HG03521 (cell line): ENCODE data around the gene PUS1.

Experiments
- ATAC-seq: cut with Tn5 transposase; IDR thresholded peaks from one replicate; pipeline ENCODE4 v1.9.1; 2021; ENCODE audit warnings: mild to moderate bottlenecking, moderate library complexity; ENCODE audit not compliant: unreplicated experiment

PUS1 gene

DNA sequence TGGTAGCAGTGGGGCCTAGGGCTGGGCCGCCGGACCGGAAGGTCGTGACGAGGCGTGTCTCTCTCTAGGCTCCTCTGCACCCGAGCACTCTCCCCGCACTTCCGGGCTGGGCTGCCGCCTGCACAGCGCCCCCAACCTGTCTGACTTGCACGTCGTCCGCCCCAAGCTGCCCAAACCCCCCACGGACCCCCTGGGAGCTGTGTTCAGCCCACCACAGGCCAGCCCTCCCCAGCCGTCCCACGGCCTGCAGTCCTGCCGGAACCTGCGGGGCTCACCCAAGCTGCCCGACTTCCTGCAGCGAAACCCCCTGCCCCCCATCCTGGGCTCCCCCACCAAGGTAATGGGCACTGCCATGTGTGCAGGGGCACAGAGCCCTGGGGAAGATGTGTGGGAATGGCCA lies 13.3 kb upstream of the PUS1 start:
- ATAC-seq, result no peak

DNA sequence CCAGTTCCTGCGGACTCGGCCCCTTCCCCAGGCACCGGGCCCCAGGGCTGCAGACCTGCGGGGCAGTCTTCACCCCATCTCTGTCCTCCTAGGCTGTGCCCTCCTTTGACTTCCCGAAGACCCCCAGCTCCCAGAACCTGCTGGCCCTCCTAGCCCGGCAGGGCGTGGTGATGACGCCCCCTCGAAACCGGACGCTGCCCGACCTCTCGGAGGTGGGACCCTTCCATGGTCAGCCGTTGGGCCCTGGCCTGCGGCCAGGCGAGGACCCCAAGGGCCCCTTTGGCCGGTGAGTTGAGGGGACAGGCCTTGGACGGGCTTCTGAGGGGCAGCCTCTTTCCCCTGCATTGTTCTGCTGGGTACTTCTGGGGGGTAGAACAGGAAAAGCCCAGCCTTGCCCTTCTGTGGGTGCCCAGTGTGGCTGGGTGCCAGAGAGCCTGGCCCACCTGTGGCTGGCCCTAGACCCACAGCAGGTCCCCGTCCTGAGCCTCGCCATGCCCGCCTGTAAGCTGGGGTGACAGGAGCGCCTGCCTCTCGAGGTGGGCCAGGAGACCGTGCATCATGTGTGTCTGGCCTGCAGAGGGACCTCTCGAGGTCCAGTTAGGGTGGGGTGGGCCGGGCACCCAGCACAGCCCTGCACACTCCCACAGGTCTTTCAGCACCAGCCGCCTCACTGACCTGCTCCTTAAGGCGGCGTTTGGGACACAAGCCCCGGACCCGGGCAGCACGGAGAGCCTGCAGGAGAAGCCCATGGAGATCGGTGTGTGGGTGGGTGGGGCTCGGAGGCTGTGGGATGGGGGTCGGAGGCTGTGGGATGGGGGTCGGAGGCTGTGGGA lies 12.6 kb upstream of the PUS1 start:
- no peak for ATAC-seq

DNA sequence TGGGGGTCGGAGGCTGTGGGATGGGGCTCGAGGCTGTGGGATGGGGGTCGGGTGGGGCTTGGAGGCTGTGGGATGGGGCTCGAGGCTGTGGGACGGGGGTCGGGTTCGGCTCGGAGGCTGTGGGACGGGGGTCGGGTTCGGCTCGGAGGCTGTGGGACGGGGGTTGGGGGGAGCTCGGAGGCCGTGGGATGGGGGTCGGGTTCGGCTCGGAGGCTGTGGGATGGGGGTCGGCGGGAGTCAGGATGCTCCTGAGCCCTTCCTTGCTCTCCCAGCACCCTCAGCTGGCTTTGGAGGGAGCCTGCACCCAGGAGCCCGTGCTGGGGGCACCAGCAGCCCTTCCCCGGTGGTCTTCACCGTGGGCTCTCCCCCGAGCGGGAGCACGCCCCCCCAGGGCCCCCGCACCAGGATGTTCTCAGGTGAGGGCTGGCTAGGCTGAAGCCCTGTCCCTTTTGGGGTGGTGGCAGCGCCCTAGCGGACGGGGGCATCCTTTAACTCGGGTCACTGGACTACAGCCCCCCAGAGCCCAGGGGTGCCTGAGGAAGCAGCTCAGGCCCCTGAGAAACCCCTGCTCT lies 11.9 kb upstream of the PUS1 start:
- no peak for ATAC-seq

DNA sequence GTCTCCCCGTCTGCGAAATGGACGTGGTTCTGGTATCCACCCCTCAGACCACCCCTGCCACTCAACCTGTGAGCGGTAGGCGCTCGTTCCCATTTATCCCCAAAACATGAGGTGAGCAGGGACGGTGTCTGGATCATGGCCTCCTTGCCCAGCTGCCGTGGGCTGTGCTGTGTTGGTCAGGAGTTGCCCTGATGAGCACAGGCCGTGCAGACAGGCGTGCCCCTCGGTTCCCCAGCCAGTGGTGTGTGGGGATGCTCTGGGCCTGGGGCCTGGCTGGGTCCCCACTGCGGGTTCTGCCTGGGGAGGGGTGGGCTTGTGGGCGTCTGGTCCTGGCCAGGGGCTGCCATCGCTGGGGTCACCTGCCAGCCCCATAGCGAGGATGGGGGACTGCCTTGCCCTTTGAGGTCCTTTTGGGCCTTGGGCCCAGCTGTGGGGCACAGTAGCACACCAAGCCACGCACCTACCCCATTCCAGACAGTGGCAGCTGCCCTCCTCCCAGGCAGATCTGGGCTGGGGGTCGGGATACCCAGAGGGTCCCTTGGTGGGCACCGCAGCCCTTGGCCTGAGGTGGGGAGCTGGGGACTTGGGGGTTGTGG lies 11.3 kb upstream of the PUS1 start:
- ATAC-seq, result no peak

DNA sequence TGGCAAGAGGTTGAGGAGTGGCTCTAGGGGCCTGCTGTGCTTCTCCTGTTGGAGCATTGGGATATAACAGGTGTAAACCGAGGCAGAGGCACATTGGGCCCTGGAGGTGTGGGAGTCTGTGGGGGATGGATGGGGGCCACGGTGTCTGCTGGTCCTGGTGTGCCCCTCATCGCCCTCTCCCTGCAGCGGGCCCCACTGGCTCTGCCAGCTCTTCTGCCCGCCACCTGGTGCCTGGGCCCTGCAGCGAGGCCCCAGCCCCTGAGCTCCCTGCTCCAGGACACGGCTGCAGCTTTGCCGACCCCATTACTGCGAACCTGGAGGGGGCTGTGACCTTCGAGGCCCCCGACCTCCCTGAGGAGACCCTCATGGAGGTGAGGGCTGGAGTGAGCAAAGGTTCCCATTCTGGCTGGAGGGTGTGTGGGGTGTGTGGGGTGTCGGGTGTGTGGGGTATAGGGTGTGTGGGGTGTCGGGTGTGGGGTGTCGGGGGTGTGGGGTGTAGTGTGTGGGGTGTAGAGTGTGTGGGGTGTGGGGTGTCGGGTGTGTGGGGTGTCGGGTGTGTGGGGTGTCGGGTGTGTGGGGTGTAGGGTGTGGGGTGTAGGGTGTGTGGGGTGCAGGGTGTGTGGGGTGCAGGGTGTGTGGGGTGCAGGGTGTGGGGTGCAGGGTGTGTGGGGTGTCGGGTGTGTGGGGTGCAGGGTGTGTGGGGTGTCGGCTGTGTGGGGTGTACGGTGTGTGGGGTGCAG lies 10.6 kb upstream of the PUS1 start:
- no peak for ATAC-seq

DNA sequence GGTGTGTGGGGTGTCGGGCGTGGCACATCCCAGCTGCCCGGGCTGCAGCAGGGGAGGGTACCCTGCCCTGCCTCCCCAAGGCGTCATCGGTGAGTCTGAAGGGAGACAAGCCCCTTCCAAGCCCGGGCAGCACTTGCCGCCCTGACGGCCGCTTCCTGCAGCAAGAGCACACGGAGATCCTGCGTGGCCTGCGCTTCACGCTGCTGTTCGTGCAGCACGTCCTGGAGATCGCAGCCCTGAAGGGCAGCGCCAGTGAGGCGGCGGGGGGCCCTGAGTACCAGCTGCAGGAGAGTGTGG lies 10.1 kb upstream of the PUS1 start:
- no peak for ATAC-seq

DNA sequence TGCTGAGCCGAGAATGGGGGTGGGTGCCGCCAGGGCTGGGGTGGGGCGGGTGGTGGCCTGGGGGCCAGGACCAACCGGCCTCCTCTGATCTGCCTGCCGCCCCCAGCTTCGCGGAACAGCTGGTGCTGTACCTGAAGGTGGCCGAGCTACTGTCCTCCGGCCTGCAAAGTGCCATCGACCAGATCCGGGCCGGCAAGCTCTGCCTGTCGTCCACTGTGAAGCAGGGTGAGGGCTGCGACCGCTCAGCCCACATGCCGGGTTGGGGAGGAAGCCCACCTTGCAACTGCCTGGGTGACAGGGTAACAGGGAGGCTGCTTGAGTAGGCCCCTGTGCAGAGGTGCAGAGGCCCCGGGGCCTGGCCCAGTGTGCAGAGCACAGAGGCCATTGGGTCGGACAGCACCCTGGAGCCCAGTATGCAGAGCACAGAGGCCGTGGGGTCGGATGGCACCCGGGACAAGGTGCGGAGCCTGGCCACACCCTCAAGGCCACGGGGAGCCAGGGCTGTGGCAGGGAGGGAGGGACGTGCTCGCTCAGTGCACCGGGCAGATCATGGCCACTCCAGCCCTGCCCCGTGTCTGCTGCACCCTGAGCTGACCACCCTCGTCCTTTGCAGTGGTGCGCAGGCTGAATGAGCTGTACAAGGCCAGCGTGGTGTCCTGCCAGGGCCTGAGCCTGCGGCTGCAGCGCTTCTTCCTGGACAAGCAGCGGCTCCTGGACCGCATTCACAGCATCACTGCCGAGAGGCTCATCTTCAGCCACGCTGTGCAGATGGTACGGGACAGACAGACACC lies 9.5 kb upstream of the PUS1 start:
- ATAC-seq, result no peak

DNA sequence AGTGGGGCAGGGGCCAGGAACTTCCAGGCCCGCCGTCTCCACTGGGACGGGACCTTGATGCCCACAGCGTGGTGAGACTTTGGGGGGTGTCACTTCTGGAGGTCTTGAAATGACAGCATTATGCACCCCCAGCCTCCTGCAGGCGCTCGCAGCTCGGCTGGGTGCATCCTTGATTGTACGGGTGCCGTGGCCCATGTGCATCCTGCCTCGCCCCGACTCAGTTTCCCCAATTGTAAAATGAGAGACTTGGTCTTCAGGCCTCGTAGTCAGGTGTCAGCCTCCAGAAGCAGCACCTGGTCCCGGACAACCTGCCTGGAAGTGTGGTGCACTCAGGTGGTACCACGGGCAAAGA lies 8.9 kb upstream of the PUS1 start:
- no peak for ATAC-seq

DNA sequence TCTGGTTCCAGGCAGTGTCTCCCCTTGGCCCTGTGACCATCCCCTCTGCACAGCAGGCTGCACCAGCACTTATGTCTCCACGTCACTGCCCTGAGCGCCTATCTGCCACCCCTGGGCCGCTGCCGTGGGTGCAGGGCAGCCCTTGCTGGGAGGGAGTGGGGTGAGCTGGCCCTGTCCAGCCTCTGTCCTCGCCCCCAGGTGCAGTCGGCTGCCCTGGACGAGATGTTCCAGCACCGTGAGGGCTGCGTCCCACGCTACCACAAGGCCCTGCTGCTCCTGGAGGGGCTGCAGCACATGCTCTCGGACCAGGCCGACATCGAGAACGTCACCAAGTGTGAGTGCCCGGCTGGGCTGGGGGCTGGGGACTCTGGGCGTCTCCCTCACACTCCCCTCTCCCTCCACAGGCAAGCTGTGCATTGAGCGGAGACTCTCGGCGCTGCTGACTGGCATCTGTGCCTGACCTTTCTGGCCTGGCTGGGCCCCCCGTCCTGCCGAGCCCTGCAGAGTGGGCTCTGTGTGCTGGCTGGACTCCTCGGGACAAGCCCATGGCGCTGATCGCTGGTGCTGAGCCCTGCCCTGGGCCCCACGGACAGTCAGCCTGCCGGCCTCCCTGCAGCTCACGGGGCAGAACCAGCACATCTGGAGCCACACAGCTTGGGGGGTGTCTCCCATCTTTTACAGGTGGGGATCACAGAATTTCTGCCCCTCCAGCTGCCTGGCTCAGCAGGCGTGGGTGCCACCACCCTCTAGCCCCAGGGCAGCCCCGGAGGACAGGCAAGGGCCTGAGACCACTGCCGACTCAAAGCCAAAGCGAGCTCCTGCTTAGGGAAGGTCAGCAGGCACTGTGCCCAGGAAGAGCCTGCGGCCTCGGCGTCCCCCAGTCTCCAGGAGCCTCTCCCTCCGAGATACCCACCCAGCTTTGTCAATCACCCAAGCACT lies 7.9 kb upstream of the PUS1 start:
- ATAC-seq, result no peak

DNA sequence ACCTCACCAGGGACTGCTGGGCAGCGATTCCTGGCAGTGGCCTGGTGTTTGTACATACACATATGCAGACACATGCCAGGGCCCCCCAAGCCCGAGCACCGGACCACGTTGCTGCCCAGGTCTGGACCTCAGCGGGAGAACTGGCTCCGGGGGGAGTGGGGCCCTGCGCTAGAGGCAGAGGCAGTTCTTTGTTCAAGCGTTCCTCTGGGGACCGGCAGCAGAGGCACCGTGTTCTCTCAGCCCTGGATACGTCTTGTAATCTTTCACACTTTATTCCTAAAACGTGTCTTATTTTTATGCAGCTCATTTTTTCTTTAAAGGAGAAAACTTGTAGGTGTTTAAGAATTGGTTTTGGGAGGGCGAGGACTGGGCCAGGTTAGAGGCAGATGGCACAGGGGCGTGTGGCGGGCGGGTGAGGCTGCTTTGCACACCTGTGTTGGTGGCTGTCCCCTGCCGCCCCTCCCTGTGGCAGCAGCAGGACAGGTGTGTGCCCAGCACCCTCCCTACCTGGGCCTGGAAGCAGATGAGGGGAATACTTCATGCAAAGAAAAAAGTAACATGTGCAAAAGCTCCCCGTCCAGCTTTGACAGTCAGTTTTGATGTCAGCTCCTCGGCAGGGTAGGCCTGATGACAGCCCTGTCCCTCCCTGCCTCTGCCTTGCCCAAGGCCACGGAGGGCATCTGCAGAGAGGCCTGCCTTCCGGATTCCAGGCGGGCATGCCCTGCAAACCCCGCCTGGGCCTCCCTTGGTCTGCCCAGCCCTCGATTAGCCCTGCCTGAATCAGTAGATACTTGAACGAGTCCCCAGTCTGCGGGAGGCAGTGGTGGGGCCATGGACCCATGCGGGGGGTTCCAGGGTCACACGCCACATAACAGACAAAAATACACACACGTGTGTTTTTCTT lies 7.0 kb upstream of the PUS1 start:
- ATAC-seq, result no peak

DNA sequence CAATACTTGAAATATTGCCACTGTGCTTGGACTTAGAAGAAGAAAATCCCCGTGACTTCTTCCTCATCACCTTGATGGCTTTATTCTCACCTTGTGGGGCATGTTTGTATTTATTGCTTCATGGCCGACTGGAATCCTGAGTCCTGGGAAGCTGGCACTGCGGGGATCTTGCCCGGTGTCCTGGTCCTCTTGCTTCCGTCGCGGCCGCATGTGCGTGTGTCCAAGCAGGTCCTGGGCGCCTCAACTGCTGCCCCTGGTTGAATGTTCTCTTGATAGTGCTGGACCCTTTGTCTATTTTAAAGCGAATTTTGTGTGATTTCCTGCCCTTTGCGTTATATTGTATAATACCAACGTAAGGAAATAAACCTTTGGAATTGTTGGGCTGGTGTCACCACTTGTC lies 6.3 kb upstream of the PUS1 start:
- ATAC-seq, result no peak

DNA sequence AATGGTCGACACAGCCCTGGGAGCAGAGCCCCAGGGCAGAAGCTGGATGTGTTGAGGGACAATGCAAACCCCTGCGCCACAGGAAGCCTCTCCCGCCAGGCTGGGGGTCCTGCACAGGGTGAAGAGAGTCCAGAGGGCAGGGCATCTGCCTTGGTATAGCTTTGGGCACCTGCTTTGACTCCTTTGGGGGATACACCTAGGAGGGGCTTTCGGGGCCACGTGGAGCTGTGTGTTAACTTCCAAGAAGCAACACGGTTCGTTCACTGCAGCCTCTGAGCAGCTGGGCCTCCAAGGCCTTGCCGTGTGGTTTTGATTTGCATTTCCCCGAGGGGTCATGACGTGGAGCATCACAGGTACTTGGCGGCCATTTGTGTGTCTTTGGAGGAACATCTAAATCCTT lies 5.8 kb upstream of the PUS1 start:
- ATAC-seq, result peak; percentile 65

DNA sequence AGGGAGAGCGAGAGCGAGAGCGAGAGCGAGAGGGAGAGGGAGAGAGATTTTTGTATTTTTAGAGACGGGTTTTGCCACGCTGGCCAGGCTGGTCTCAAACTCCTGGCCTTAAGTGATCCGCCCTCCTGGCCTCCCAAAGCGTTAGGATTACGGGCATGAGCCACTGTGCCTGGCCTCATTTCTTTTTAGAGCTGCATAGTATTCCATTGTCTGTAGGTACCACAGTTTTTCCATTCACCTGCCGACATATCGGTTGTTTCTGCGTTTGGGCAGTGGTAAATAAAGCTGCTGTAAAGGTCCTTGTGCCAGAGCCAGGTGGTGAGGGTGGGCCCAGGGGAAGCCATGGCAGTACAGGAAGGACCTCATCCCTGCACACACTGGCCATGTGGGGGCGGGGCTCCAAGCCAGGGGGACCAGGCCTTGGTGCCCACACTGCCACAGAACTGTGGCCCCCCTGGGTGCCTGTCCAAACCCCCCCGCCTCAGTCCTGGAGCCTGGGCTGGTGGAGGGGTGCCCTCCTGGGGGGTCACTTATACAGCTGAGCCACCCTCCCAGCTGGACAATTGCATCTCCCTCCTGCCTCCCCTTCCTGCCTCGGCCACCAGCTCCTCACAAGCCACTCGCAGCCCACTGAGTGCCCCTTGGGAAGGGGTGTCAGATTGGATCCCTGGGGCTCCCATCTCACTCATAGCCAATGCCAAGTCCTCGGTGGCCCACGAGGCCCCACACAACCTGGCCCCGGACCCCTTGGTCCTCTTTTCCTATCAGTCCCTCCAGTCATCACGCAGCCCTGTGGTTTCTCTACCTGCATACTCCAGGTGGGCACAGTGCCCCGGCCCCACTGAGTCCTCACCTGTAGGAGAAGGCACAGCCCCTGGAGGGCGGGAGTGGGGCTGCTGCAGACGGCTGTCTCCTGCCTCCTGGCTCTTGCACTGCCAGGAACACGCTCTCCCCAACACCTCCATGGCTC lies 1.7 kb upstream of the PUS1 start:
- ATAC-seq, result no peak

DNA sequence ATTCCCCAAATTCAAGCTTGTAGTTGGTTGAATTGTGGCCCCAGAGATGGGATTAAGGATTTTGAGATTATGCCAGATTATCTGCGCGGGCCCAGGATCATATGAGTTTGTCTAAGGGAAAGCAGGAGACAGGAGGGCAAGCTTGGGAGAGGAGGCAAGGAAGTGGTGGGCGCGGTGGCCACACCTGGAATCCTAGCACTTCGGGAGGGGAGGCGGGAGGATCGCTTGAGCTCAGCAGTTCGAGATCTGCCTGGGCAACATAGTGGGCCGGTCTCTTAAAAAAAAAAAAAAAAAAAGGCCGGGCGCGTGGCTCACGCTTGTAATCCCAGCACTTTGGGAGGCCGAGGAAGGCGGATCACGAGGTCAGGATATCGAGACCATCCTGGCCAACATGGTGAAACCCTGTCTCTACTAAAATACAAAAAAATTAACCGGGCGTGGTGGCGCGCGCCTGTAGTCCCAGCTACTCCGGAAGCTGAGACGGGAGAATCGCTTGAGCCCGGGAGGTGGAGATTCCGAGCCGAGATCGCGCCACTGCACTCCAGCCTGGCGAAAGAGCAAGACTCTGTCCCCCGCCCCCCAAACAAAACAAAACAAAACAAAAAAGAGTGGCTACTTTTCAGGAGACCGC lies 881 bp upstream of the PUS1 start:
- ATAC-seq, result no peak

DNA sequence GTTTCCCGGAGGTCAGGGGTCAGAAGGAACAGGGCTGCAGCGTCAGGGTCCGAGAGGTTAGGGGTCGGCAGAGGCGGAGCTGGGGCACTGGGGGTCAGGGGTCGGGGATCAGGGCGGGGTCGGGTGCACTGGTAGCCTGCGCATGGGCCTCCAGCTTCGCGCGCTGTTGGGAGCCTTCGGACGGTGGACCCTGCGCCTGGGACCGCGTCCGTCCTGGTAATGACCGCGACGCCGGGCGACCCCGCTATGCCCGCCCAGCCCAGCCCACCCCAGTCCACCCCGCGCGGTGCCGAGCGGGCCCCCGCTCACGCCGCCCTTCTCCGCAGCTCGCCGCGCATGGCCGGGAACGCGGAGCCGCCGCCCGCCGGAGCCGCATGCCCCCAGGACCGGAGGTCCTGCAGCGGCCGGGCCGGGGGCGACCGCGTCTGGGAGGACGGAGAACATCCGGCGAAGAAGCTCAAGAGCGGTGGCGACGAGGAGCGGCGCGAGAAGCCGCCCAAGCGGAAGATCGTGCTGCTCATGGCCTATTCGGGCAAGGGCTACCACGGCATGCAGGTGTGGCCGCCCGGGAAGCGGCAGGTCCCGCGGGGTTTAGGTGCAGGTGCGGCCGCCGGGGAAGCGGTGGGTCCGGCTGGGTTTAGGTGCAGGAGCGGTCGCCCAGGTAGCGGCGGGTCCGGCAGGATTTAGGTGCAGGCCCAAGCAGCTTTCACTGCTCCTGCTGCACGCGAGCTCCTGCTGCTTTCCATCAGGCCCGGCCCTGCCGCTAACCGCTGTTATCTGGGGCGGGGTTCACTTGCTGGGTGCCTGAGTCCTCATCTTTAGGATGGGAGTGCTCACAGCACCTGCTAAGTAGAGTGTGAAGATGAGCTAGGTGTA lies 743 bp downstream of the PUS1 start:
- peak; percentile 9 for ATAC-seq

DNA sequence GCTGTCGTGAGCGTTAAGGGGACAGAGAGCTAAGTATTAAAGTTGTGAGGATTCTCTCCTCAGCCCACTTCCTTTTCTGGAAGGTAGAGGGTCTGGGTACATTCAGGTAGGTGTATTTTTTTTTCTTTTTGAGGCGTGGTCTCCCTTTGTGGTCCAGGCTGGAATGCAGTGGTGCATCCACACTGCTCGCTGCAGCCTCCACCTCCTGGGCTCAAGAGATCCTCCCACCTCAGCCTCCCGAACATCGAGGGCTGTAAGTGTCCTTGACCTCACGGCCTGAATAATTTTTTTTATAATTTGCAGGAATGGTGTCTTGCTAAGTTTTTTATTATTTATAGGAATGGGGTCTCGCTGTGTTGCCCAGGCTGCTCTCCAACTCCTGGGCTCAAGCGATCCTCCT lies 1.4 kb downstream of the PUS1 start:
- ATAC-seq, result no peak

DNA sequence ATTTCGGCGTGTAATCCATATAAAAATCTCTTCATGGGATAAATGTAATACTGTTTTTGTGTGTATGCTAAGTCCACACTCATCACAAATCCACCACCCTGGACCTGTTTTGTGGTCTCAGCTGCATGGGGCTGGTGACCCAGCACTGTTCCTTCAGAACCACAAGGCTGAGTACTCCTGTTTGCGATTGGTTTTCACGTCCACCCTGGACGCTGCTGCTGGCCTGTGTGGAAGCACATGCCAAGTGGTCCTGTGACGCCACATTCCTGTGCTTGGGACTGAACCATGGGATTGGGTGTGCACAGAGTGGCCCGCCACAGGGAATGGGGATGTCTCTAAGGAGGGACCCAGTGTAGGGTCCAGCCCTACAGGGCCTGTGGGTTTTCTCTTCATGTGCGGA lies 4.3 kb downstream of the PUS1 start:
- ATAC-seq, result no peak
